ENCODE data around the gene XPNPEP3. TPM values are rescaled to one million over a fixed set of nuclear protein-coding genes. Genes with fewer than 3 reads are reported as not detected.
A peak's percentile ranks its signal among the peaks of the same experiment; 100 is the strongest.
"Not testable (repeated sequence)": the region's sequence is repeated elsewhere in the genome, so short reads cannot be mapped to it uniquely, and the experiment has no call there.

Gene XPNPEP3
- total RNA-seq (2014; rRNA removed; shearing (Covaris generic)): 6.4 and 8.5 TPM in 2 replicates

GRCh38 chr22:40856513-40857308 lies at the start of gene XPNPEP3, which contains the start of gene ST13:
Gene XPNPEP3 (plus strand): TSS chr22:40857148. CDS start chr22:40857182, 34 bp downstream.
Gene ST13 (minus strand): TSS chr22:40856639. CDS start chr22:40856540, 99 bp downstream.
- peak; percentile 91 for DNase-seq (ENCODE audit: low spot score)

GRCh38 chr22:40808018-40808841 lies 48.7 kb upstream of the XPNPEP3 start:
- DNase-seq (ENCODE audit: low spot score): no peak

- no peak for DNase-seq (ENCODE audit: low spot score)
These were observed 43.0 kb upstream of the XPNPEP3 start for GRCh38 chr22:40813912-40814315.

GRCh38 chr22:40817737-40818136 lies 39.2 kb upstream of the XPNPEP3 start:
- DNase-seq (ENCODE audit: low spot score): no peak

- no peak for DNase-seq (ENCODE audit: low spot score)
These were observed 38.7 kb upstream of the XPNPEP3 start for GRCh38 chr22:40818192-40818746.

GRCh38 chr22:40818747-40819598 lies 38.0 kb upstream of the XPNPEP3 start, which contains the start of gene SLC25A17:
Gene SLC25A17 (minus strand): TSS chr22:40819346. CDS start chr22:40819248, 98 bp downstream.
- DNase-seq (ENCODE audit: low spot score): peak; percentile 61

- DNase-seq (ENCODE audit: low spot score): peak; percentile 19
These were observed 37.3 kb upstream of the XPNPEP3 start for GRCh38 chr22:40819599-40820140.

GRCh38 chr22:40823426-40823825 lies 33.5 kb upstream of the XPNPEP3 start:
- DNase-seq (ENCODE audit: low spot score): no peak

- DNase-seq (ENCODE audit: low spot score): not testable (repeated sequence)
These were observed 30.7 kb upstream of the XPNPEP3 start for GRCh38 chr22:40826292-40826691.

GRCh38 chr22:40826984-40827741 lies 29.8 kb upstream of the XPNPEP3 start:
- DNase-seq (ENCODE audit: low spot score): peak; percentile 4

- no peak for DNase-seq (ENCODE audit: low spot score)
These were observed 27.8 kb upstream of the XPNPEP3 start for GRCh38 chr22:40829131-40829530.

GRCh38 chr22:40834619-40835018 lies 22.3 kb upstream of the XPNPEP3 start:
- DNase-seq (ENCODE audit: low spot score): no peak

- DNase-seq (ENCODE audit: low spot score): no peak
These were observed 18.5 kb upstream of the XPNPEP3 start for GRCh38 chr22:40838486-40838885.

GRCh38 chr22:40844951-40845350 lies 12.0 kb upstream of the XPNPEP3 start:
- no peak for DNase-seq (ENCODE audit: low spot score)

GRCh38 chr22:40845816-40846215 lies 11.1 kb upstream of the XPNPEP3 start:
- not testable (repeated sequence) for DNase-seq (ENCODE audit: low spot score)

- DNase-seq (ENCODE audit: low spot score): no peak
These were observed 3.6 kb upstream of the XPNPEP3 start for GRCh38 chr22:40853333-40853732.

- no peak for DNase-seq (ENCODE audit: low spot score)
These were observed 3.0 kb upstream of the XPNPEP3 start for GRCh38 chr22:40853961-40854360.

GRCh38 chr22:40855071-40855978 lies 1.6 kb upstream of the XPNPEP3 start:
- peak; percentile 12 for DNase-seq (ENCODE audit: low spot score)

- DNase-seq (ENCODE audit: low spot score): no peak
These were observed 902 bp upstream of the XPNPEP3 start for GRCh38 chr22:40855979-40856512.
